HG02852 (cell line): ENCODE measurements around the gene APOBEC3F.
A peak's percentile ranks its signal among the peaks of the same experiment; 100 is the strongest.
"Not testable (repeated sequence)": the region's sequence is repeated elsewhere in the genome, so short reads cannot be mapped to it uniquely, and the experiment has no call there.

ENCODE experiments used
- ATAC-seq: cut with Tn5 transposase; IDR thresholded peaks from one replicate; pipeline ENCODE4 v1.9.1; 2021; ENCODE audit warnings: mild to moderate bottlenecking, moderate library complexity; ENCODE audit not compliant: unreplicated experiment

Gene APOBEC3F

GRCh38 chr22:39026509-39027150, 14.0 kb upstream of the APOBEC3F start:
- no peak for ATAC-seq

GRCh38 chr22:39027717-39028116, 12.9 kb upstream of the APOBEC3F start:
- no peak for ATAC-seq

- no peak for ATAC-seq
Measured at GRCh38 chr22:39028281-39028680, 12.4 kb upstream of the APOBEC3F start.

GRCh38 chr22:39029227-39029626, 11.4 kb upstream of the APOBEC3F start:
- ATAC-seq, result no peak

GRCh38 chr22:39030705-39031104, 10.0 kb upstream of the APOBEC3F start:
- ATAC-seq, result no peak

GRCh38 chr22:39031434-39032295, 9.0 kb upstream of the APOBEC3F start:
- ATAC-seq, result not testable (repeated sequence)

- ATAC-seq, result not testable (repeated sequence)
Measured at GRCh38 chr22:39037071-39037470, 3.6 kb upstream of the APOBEC3F start.

- no peak for ATAC-seq
Measured at GRCh38 chr22:39039306-39040126, 1.1 kb upstream of the APOBEC3F start.

GRCh38 chr22:39040155-39040537, 518 bp upstream of the APOBEC3F start:
- ATAC-seq, result not testable (repeated sequence)

GRCh38 chr22:39041908-39042307, 1.2 kb downstream of the APOBEC3F start:
- no peak for ATAC-seq

- not testable (repeated sequence) for ATAC-seq
Measured at GRCh38 chr22:39043063-39043462, 2.4 kb downstream of the APOBEC3F start.

GRCh38 chr22:39045136-39045535, 4.5 kb downstream of the APOBEC3F start:
- not testable (repeated sequence) for ATAC-seq

GRCh38 chr22:39049486-39049885, 8.8 kb downstream of the APOBEC3F start:
- not testable (repeated sequence) for ATAC-seq

GRCh38 chr22:39051844-39052495, 11.3 kb downstream of the APOBEC3F start:
- ATAC-seq, result not testable (repeated sequence)

- ATAC-seq, result no peak
Measured at GRCh38 chr22:39055658-39056057, 15.0 kb downstream of the APOBEC3F start.

GRCh38 chr22:39061290-39061689, 20.6 kb downstream of the APOBEC3F start:
- ATAC-seq, result not testable (repeated sequence)

- not testable (repeated sequence) for ATAC-seq
Measured at GRCh38 chr22:39061951-39062350, 21.3 kb downstream of the APOBEC3F start.

GRCh38 chr22:39063904-39064303, 23.2 kb downstream of the APOBEC3F start:
- not testable (repeated sequence) for ATAC-seq

GRCh38 chr22:39066442-39067276, 26.0 kb downstream of the APOBEC3F start:
- peak; percentile 56 for ATAC-seq
